Measurements from ENCODE around the gene BICRAL.

DNA sequence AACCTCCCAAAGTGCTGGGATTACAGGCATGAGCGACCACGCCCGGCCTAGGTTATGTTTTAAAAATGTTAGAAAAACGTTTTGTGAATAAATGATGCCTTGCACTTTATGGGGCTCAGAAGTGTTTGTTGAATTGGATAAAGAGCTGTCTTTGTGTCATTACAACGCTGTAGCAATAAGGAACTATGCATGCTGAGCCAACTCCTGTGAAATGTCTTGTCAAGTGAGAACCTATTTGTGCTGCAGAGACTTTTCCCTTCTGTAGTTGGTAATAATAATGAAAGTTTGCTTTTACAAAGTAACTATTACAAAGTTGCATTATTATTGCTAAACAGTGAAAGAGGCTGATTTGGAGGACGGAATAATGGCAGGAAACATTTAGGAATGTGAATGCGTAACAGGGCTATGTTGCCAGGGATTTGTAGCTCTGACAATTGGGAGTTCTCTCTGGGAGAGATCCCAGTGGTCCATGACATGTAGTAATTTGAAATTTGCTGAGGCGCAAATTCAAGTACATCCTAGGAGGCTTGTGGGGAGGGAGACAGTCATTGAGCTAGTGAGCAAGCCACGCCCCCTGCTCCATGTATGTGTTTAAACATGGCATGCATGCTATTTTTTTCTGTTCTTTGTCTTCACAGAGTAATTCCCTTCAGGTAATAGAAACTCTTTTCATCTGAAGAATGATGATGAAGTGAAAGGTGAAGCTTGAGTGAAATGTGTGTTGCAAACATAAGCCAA is 16.8 kb upstream of the BICRAL start:
- TF ChIP-seq EZH2 (IDR thresholded peaks at IDR 0.05) (no peak), POLR2AphosphoS5 (IDR thresholded peaks at IDR 0.05; ENCODE audit: borderline replicate concordance, low read depth, low read length) (no peak)

All from SK-N-MC (cell line).